SK-N-SH (cell line): ENCODE results near the gene CSRNP3. TPM values are rescaled to one million over a fixed set of nuclear protein-coding genes. Genes with fewer than 3 reads are reported as not detected.

Experiments used
- CTCF ChIA-PET: fragments of 300-600, 350-600 bp; formaldehyde crosslinking; extraction: SDS; loops from one replicate; lab custom pipeline; 2021; lab: Yijun Ruan, JAX
- POLR2A ChIA-PET: fragments of 350-600 bp; sonication (Branson Sonifier 250); formaldehyde crosslinking; extraction: SDS; loops from one replicate; lab custom pipeline; 2020; ENCODE audit warnings: antibody characterized with exemption, inconsistent platforms; lab: Yijun Ruan, JAX
- DNase-seq: peaks from one replicate; pipeline ENCODE4 v3.0.0; 2012
- H2AFZ ChIP-seq: fragments of 200-600 bp; sonication (generic); 2 replicates; pipeline ENCODE4 v1.8.1; 2016; ENCODE audit warnings: antibody characterized with exemption, mild to moderate bottlenecking, low read depth
- H3F3A ChIP-seq: fragments of 200-600 bp; sonication (generic); replicated peaks from 2 replicates; pipeline ENCODE3; 2016; ENCODE audit warnings: antibody characterized with exemption, mild to moderate bottlenecking; ENCODE audit not compliant: insufficient read depth
- H3K27ac ChIP-seq, 2 experiments: fragments of 200-500 bp in 1 of 2; fragments of 200-600 bp in 1 of 2; sonication (Bioruptor generic) in 1 of 2; sonication (generic), shearing (Covaris generic) in 1 of 2; 2 replicates each; pipeline versions ENCODE4 v1.5.1 to v1.6.1; 2014 to 2016; ENCODE audit warnings: low read depth in 2 of 2, inconsistent platforms in 1 of 2, low read length in 1 of 2, mild to moderate bottlenecking in 1 of 2, mixed read lengths in 1 of 2
- H3K27me3 ChIP-seq: fragments of 200-600 bp; sonication (generic), shearing (Covaris generic); 2 replicates; pipeline ENCODE4 v1.6.1; 2016; ENCODE audit warnings: mixed run types; ENCODE audit not compliant: insufficient read depth
- H3K36me3 ChIP-seq, 2 experiments: fragments of 200-500 bp in 1 of 2; fragments of 200-600 bp in 1 of 2; sonication (Bioruptor generic) in 1 of 2; sonication (generic) in 1 of 2; replicated peaks in 1 of 2; 2 replicates each; pipeline versions ENCODE3 to v1.5.1; 2014 to 2016; ENCODE audit warnings: low read length in 1 of 2, mild to moderate bottlenecking in 1 of 2; ENCODE audit not compliant: insufficient read depth in 2 of 2, control insufficient read depth in 1 of 2
- H3K4me1 ChIP-seq, 2 experiments: fragments of 200-500 bp in 1 of 2; fragments of 200-600 bp in 1 of 2; sonication (Bioruptor generic) in 1 of 2; sonication (generic), shearing (Covaris generic) in 1 of 2; 2 replicates each; pipeline versions ENCODE4 v1.5.1 to v1.6.1; 2014 to 2016; ENCODE audit warnings: low read depth in 1 of 2, low read length in 1 of 2, mixed run types in 1 of 2; ENCODE audit not compliant: insufficient read depth in 2 of 2, control insufficient read depth in 1 of 2
- H3K4me2 ChIP-seq: fragments of 200-600 bp; sonication (generic), shearing (Covaris generic); 2 replicates; pipeline ENCODE4 v1.6.1; 2017; ENCODE audit warnings: mixed run types
- H3K4me3 ChIP-seq, 2 experiments: fragments of 200-500 bp in 1 of 2; fragments of 200-600 bp in 1 of 2; sonication (Bioruptor generic) in 1 of 2; sonication (generic), shearing (Covaris generic) in 1 of 2; 2 replicates each; pipeline versions ENCODE4 v1.5.1 to v1.8.1; 2014 to 2016; ENCODE audit warnings: low read depth in 2 of 2, inconsistent platforms in 1 of 2, low read length in 1 of 2, mild to moderate bottlenecking in 1 of 2, mixed read lengths in 1 of 2, moderate library complexity in 1 of 2
- H3K79me2 ChIP-seq: fragments of 200-600 bp; sonication (generic); 2 replicates; pipeline ENCODE4 v1.8.1; 2017; ENCODE audit warnings: mild to moderate bottlenecking; ENCODE audit not compliant: insufficient read depth
- H3K9ac ChIP-seq: fragments of 200-600 bp; sonication (generic); 2 replicates; pipeline ENCODE4 v1.6.1; 2017; ENCODE audit warnings: mixed run types
- H3K9me2 ChIP-seq: fragments of 200-600 bp; sonication (generic); 2 replicates; pipeline ENCODE4 v1.6.1; 2017; ENCODE audit warnings: mixed run types
- H3K9me3 ChIP-seq: fragments of 200-600 bp; sonication (generic); 2 replicates; pipeline ENCODE4 v1.6.1; 2017; ENCODE audit warnings: mixed run types, mild to moderate bottlenecking, moderate library complexity
- H4K20me1 ChIP-seq: fragments of 200-600 bp; sonication (generic); 2 replicates; pipeline ENCODE4 v1.6.1; 2017; ENCODE audit warnings: mild to moderate bottlenecking, mixed run types; ENCODE audit not compliant: insufficient read depth
- ELF1 ChIP-seq: IDR thresholded peaks from 2 replicates; pipeline ENCODE4 v1.4.0; 2012
- JUND ChIP-seq: IDR thresholded peaks from 2 replicates; pipeline ENCODE4 v1.4.0; 2012
- MEF2A ChIP-seq: IDR thresholded peaks from 2 replicates; pipeline ENCODE4 v1.4.0; 2012; ENCODE audit warnings: low read depth, borderline replicate concordance
- NFIC ChIP-seq: IDR thresholded peaks from 2 replicates; pipeline ENCODE4 v1.4.0; 2012; ENCODE audit warnings: borderline replicate concordance
- NRF1 ChIP-seq: IDR thresholded peaks from 2 replicates; pipeline ENCODE4 v1.6.1; 2012; ENCODE audit warnings: low read depth, mild to moderate bottlenecking, low read length
- RCOR1 ChIP-seq: fragments of 150-350 bp; IDR thresholded peaks from 2 replicates; pipeline ENCODE4 v1.6.1; 2017; ENCODE audit warnings: antibody characterized with exemption, low read length
- RFX5 ChIP-seq: IDR thresholded peaks from 2 replicates; pipeline ENCODE4 v1.6.1; 2012; ENCODE audit warnings: mild to moderate bottlenecking, improper control_type of control experiment, low read length
- TAF1 ChIP-seq: IDR thresholded peaks from 2 replicates; pipeline ENCODE4 v1.6.1; 2012; ENCODE audit warnings: low read depth, mild to moderate bottlenecking, low read length, moderate library complexity, borderline replicate concordance
- TCF12 ChIP-seq: IDR thresholded peaks from 2 replicates; pipeline ENCODE4 v1.4.0; 2012
- TEAD4 ChIP-seq: IDR thresholded peaks from 2 replicates; pipeline ENCODE4 v1.4.0; 2012; ENCODE audit warnings: mild to moderate bottlenecking, borderline replicate concordance; ENCODE audit not compliant: insufficient read depth
- WGBS: methylation state at CpG from one replicate; pipeline ENCODE4 v1.1.6; 2017; ENCODE audit warnings: low lambda C conversion rate; 5-methylcytosine and 5-hydroxymethylcytosine counted together
- polyA plus RNA-seq, 3 experiments: library from polyadenylated mRNA; depleted of rRNA; stranded (reverse); fragments of >200 nt; gene quantifications; 2 replicates each; pipeline ENCODE4 v1.2.3, GENCODE V29; 2012
- TF ChIP-seq, protein P1 (sequence below): IDR thresholded peaks from 2 replicates; pipeline ENCODE4; 2012
- TF ChIP-seq, protein P2 (sequence below): IDR thresholded peaks from 2 replicates; pipeline ENCODE4 v1.6.1; 2012; ENCODE audit warnings: mild to moderate bottlenecking, low read depth, low read length, moderate library complexity
- TF ChIP-seq, protein P3 (sequence below): IDR thresholded peaks from 2 replicates; pipeline ENCODE4 v1.4.0; 2012; ENCODE audit warnings: low read depth, borderline replicate concordance

Gene CSRNP3
- polyA plus RNA-seq, 1 of the 3 experiments (the other 2 are of a cell fraction): 1.0 TPM

DNA sequence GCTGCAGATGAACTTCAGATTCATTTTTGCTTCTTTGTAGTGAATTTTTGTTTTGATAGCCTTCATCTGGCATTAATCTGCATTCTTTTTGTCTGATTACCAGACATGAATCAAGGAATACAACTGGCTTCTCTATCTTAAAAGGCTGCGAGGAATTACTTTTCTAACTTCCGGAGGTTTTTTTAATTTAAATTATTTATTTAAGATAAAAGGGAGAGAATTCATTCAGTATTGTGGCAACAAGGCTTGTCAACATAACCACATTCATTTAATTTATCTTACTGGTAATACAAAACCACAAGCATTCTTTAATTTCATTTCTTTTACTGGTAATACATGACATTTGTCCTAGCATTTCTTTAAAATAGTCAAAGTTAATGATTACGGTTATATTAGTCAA lies 36.0 kb downstream of the CSRNP3 start:
- Histone ChIP-seq H3K36me3 (peaks cover 4 to 8% of the 10 kb centered on the region in 2 experiments), H2AFZ (no peak overlapping the region), H3K27me3 (no peaks in the 10 kb centered on the region), H3K79me2 (no peaks in the 10 kb centered on the region), H3K4me1 (peaks cover 0 to 4% of the 10 kb centered on the region in 2 experiments; a peak in 1 of 4 replicates), H3K9me2 (no peaks in the 10 kb centered on the region), H3K4me2 (no peak overlapping the region), H3K27ac (peak overlapping the region in 1 of 2 experiments; percentile 43; a peak in 2 of 4 replicates), H3K9me3 (no peaks in the 10 kb centered on the region), H3K9ac (no peak overlapping the region), H3K4me3 (no peak overlapping the region), H4K20me1 (no peaks in the 10 kb centered on the region), H3F3A (no peaks in the 10 kb centered on the region)
- no peak for DNase-seq
- ChIA-PET CTCF (no interaction called here), POLR2A (no interaction called here)
- peak; percentile 64; the same call in 1 of the 2 replicates for TF ChIP-seq TCF12
- TF ChIP-seq RFX5: no peak
- TF ChIP-seq, protein P1, sequence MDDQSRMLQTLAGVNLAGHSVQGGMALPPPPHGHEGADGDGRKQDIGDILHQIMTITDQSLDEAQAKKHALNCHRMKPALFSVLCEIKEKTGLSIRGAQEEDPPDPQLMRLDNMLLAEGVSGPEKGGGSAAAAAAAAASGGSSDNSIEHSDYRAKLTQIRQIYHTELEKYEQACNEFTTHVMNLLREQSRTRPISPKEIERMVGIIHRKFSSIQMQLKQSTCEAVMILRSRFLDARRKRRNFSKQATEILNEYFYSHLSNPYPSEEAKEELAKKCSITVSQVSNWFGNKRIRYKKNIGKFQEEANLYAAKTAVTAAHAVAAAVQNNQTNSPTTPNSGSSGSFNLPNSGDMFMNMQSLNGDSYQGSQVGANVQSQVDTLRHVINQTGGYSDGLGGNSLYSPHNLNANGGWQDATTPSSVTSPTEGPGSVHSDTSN: peak; percentile 40; the same call in 1 of the 2 replicates
- TF ChIP-seq JUND: no peak
- TF ChIP-seq RCOR1: no peak
- no peak for TF ChIP-seq NRF1
- WGBS: 48% methylated on average over 3 of the region's 3 CpGs

DNA sequence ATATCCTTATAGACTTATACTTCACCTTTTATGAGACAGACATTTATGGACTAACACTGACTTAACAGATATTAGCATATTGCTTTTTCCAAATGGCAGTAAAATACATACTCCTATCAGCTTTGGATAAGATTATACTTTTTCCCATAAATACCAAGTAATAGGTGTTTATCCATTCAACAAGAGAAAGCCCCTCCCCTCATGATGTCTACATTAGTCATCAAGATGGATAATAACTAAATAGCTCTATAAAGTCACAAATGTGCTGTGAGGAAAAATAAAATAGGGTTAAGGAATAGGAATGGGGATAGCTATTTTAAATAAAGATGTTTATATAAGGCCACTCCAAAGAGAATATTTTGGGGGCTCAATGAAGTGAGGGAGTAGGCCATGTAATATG lies 39.4 kb downstream of the CSRNP3 start:
- ChIA-PET CTCF (interaction anchor here (1.1 to 1.5 kb wide), 2 partner anchors 215 to 495 kb away, joined by 3 to 4 read pairs; no protein-coding TSS in a partner anchor), POLR2A (no interaction called here)
- TF ChIP-seq, protein P2, sequence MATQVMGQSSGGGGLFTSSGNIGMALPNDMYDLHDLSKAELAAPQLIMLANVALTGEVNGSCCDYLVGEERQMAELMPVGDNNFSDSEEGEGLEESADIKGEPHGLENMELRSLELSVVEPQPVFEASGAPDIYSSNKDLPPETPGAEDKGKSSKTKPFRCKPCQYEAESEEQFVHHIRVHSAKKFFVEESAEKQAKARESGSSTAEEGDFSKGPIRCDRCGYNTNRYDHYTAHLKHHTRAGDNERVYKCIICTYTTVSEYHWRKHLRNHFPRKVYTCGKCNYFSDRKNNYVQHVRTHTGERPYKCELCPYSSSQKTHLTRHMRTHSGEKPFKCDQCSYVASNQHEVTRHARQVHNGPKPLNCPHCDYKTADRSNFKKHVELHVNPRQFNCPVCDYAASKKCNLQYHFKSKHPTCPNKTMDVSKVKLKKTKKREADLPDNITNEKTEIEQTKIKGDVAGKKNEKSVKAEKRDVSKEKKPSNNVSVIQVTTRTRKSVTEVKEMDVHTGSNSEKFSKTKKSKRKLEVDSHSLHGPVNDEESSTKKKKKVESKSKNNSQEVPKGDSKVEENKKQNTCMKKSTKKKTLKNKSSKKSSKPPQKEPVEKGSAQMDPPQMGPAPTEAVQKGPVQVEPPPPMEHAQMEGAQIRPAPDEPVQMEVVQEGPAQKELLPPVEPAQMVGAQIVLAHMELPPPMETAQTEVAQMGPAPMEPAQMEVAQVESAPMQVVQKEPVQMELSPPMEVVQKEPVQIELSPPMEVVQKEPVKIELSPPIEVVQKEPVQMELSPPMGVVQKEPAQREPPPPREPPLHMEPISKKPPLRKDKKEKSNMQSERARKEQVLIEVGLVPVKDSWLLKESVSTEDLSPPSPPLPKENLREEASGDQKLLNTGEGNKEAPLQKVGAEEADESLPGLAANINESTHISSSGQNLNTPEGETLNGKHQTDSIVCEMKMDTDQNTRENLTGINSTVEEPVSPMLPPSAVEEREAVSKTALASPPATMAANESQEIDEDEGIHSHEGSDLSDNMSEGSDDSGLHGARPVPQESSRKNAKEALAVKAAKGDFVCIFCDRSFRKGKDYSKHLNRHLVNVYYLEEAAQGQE: no peak
- TF ChIP-seq ELF1: no peak
- TF ChIP-seq, protein P3, sequence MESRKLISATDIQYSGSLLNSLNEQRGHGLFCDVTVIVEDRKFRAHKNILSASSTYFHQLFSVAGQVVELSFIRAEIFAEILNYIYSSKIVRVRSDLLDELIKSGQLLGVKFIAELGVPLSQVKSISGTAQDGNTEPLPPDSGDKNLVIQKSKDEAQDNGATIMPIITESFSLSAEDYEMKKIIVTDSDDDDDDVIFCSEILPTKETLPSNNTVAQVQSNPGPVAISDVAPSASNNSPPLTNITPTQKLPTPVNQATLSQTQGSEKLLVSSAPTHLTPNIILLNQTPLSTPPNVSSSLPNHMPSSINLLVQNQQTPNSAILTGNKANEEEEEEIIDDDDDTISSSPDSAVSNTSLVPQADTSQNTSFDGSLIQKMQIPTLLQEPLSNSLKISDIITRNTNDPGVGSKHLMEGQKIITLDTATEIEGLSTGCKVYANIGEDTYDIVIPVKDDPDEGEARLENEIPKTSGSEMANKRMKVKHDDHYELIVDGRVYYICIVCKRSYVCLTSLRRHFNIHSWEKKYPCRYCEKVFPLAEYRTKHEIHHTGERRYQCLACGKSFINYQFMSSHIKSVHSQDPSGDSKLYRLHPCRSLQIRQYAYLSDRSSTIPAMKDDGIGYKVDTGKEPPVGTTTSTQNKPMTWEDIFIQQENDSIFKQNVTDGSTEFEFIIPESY: no peak
- no peak for TF ChIP-seq RCOR1
- TF ChIP-seq TAF1: no peak
- TF ChIP-seq TCF12: no peak
- TF ChIP-seq TEAD4: no peak
- no peak for TF ChIP-seq MEF2A
- TF ChIP-seq NFIC: no peak
- TF ChIP-seq, protein P1: no peak

More for the DNA sequence above, 39.4 kb downstream of the CSRNP3 start:
- Histone ChIP-seq H3K27me3 (no peaks in the 10 kb centered on the region), H3F3A (no peaks in the 10 kb centered on the region), H3K79me2 (no peaks in the 10 kb centered on the region), H3K36me3 (peaks cover 4 to 5% of the 10 kb centered on the region in 2 experiments), H3K4me2 (no peak overlapping the region), H4K20me1 (no peaks in the 10 kb centered on the region), H3K4me1 (peaks cover 0 to 4% of the 10 kb centered on the region in 2 experiments; a peak in 2 of 4 replicates), H3K9me3 (no peaks in the 10 kb centered on the region), H2AFZ (no peak overlapping the region), H3K4me3 (no peak overlapping the region), H3K9me2 (no peaks in the 10 kb centered on the region), H3K27ac (no peak overlapping the region), H3K9ac (no peak overlapping the region)
- no peak for DNase-seq
